K562 (cell line): Measurements from ENCODE around the gene DBT. TPM values are rescaled to one million over a fixed set of nuclear protein-coding genes. Genes with fewer than 3 reads are reported as not detected.
"Not testable (repeated sequence)": the region's sequence is repeated elsewhere in the genome, so short reads cannot be mapped to it uniquely, and the experiment has no call there.

Source experiments
- ATAC-seq: fragments of 200-7000 bp; cut with Tn5 transposase; 3 replicates; pipeline ENCODE4 v1.9.1; 2020; ENCODE audit warnings: moderate library complexity
- BruUV-seq: library from RNA; stranded (reverse); fragments of 400-500 nt; replicated peaks from 2 replicates; lab custom pipeline; 2021; lab: Mats Ljungman, UMichigan
- CTCF ChIA-PET: fragments of 300-600 bp; formaldehyde crosslinking; extraction: SDS; loops from one replicate; lab custom pipeline; 2021; ENCODE audit warnings: low intra/inter-chr PET ratio; lab: Yijun Ruan, JAX
- POLR2A ChIA-PET: fragments of 300-600, 350-650 bp; sonication (Branson Sonifier 250); formaldehyde crosslinking; extraction: SDS; loops from one replicate; lab custom pipeline; 2021; ENCODE audit warnings: antibody characterized with exemption, inconsistent platforms; lab: Yijun Ruan, JAX
- DNase-seq, 4 experiments: peaks; one replicate each; pipeline versions ENCODE4 v3.0.0 to v3.0.0-alpha.2; 2011 to 2018; ENCODE audit warnings: low spot score in 3 of 4, mixed read lengths in 3 of 4; ENCODE audit errors: extremely low read depth in 1 of 4
- FAIRE-seq: peaks from 2 replicates; lab custom pipeline; 2011; peaks lifted over from hg19 to GRCh38; lab: Jason Lieb, UNC
- H2AFZ ChIP-seq: 2 replicates; pipeline ENCODE4 v1.6.0; 2011; ENCODE audit warnings: low read depth, low read length, control low read depth, inconsistent platforms
- H3K27ac ChIP-seq: fragments of 200-600 bp; 3 replicates; pipeline ENCODE4 v1.8.0; 2011; ENCODE audit warnings: low read depth, mild to moderate bottlenecking, control low read depth, inconsistent platforms, low read length, moderate library complexity, mixed read lengths; ENCODE audit errors: extremely low read depth
- H3K27me3 ChIP-seq, 2 experiments: fragments of 300-600 bp in 1 of 2; 2 replicates in 1 of 2; 3 replicates in 1 of 2; pipeline versions ENCODE4 v1.6.0 to v1.8.0; 2011; ENCODE audit warnings: inconsistent platforms in 2 of 2, low read length in 2 of 2, mild to moderate bottlenecking in 1 of 2, mixed read lengths in 1 of 2, moderate library complexity in 1 of 2; ENCODE audit not compliant: control insufficient read depth in 2 of 2, insufficient read depth in 2 of 2
- H3K36me3 ChIP-seq: fragments of 300-600 bp; 3 replicates; pipeline ENCODE4 v1.8.0; 2011; ENCODE audit warnings: mild to moderate bottlenecking, low read length, inconsistent platforms; ENCODE audit not compliant: control insufficient read depth, insufficient read depth
- H3K4me1 ChIP-seq, 2 experiments: fragments of 200-600 bp in 1 of 2; replicated peaks in 1 of 2; 2 replicates in 1 of 2; 3 replicates in 1 of 2; pipeline versions ENCODE4 v1.5.1 to v1.8.0; 2011; ENCODE audit warnings: inconsistent platforms in 2 of 2, low read length in 2 of 2, mild to moderate bottlenecking in 1 of 2, mixed read lengths in 1 of 2, moderate library complexity in 1 of 2; ENCODE audit not compliant: control insufficient read depth in 2 of 2, insufficient read depth in 2 of 2
- H3K4me2 ChIP-seq: 2 replicates; pipeline ENCODE4 v1.6.1; 2011; ENCODE audit warnings: low read length, control low read depth, inconsistent platforms, mixed read lengths; ENCODE audit not compliant: insufficient read depth
- H3K4me3 ChIP-seq: fragments of 200-600 bp; sonication (generic), shearing (Covaris generic); 2 replicates; pipeline ENCODE4 v1.5.1; 2016; ENCODE audit warnings: control low read depth, inconsistent platforms
- H3K79me2 ChIP-seq: fragments of 200-600 bp; 3 replicates; pipeline ENCODE4 v1.8.0; 2011; ENCODE audit warnings: low read length, inconsistent platforms; ENCODE audit not compliant: control insufficient read depth, insufficient read depth
- H3K9ac ChIP-seq, 2 experiments: 2 replicates each; pipeline versions ENCODE4 v1.6.0 to v1.6.1; 2011; ENCODE audit warnings: low read depth in 2 of 2, low read length in 2 of 2, control low read depth in 1 of 2, inconsistent platforms in 1 of 2, mild to moderate bottlenecking in 1 of 2, mixed read lengths in 1 of 2; ENCODE audit not compliant: insufficient read depth in 1 of 2
- H3K9me1 ChIP-seq: one replicate; pipeline ENCODE4 v1.6.0; 2011; ENCODE audit warnings: inconsistent platforms, mild to moderate bottlenecking, low read length, moderate library complexity; ENCODE audit not compliant: control insufficient read depth, insufficient read depth
- H3K9me3 ChIP-seq: replicated peaks from 2 replicates; pipeline ENCODE4 v1.5.1; 2011; ENCODE audit warnings: low read depth, low read length, inconsistent platforms; ENCODE audit not compliant: control insufficient read depth, insufficient read depth
- H4K20me1 ChIP-seq: replicated peaks from 2 replicates; pipeline ENCODE4 v1.6.1; 2011; ENCODE audit warnings: low read length, inconsistent platforms, mixed read lengths; ENCODE audit not compliant: control insufficient read depth, insufficient read depth
- NCOA2 ChIP-seq, 2 experiments: fragments of 450-650 bp; IDR thresholded peaks; 2 replicates each; pipeline ENCODE4 v1.6.1; 2018; ENCODE audit warnings: mild to moderate bottlenecking in 2 of 2, moderate library complexity in 1 of 2; ENCODE audit not compliant: partially characterized antibody in 2 of 2
- ZNF143 ChIP-seq: sonication (generic); formaldehyde crosslinking; IDR thresholded peaks from 2 replicates; pipeline ENCODE4 v1.9.0; 2022; ENCODE audit warnings: mild to moderate bottlenecking, missing genetic modification reagents
- WGBS: fragments of 100-300 bp; shearing (Covaris generic); methylation state at CpG from one replicate; pipeline ENCODE4 v1.1.6; 2016; ENCODE audit warnings: low coverage, mixed read lengths; ENCODE audit not compliant: insufficient coverage; ENCODE audit errors: missing lambda C conversion rate; 5-methylcytosine and 5-hydroxymethylcytosine counted together
- in situ Hi-C: fragments of 300-500 bp; cut with MboI; formaldehyde crosslinking; loops from 4 replicates; pipeline ENCODE4 v1.15.0; 2018; ENCODE audit warnings: inconsistent platforms, mixed read lengths
- intact Hi-C: fragments of 100-400 bp; cut with micrococcal nuclease; formaldehyde crosslinking; loops from 2 replicates; pipeline ENCODE4 v1.14.2; 2022
- polyA plus RNA-seq, 8 experiments: library from polyadenylated mRNA; depleted of rRNA in 4 of 8; stranded (reverse) in 5 of 8; unstranded in 3 of 8; fragments of >200 nt; fragmentation: Nextera tagmentation in 2 of 8; fragmentation: Illumina TruSeq in 1 of 8; extraction: Ambion mirVana in 2 of 8; extraction: Trizol in 1 of 8; gene quantifications; 2 replicates each; pipeline versions ENCODE4 v1.2.1 to v1.2.3, GENCODE V29; 2011 to 2014; ENCODE audit warnings: inconsistent platforms in 1 of 8, missing spikeins in 1 of 8
- total RNA-seq, 7 experiments: library from RNA; depleted of rRNA in 6 of 7; stranded (reverse); fragments of >200 nt in 6 of 7; fragmentation: Illumina TruSeq in 2 of 7; extraction: Trizol in 2 of 7; gene quantifications; 2 replicates each; pipeline versions ENCODE4 v1.2.1 to v1.2.3, GENCODE V29; 2011 to 2021; ENCODE audit warnings: low replicate concordance in 1 of 7

Gene DBT
- total and polyA plus RNA-seq, 9 of the 15 experiments (the other 6 are each of a cell fraction or from before 2014, with no cell fraction given), result 2.7 to 13.5 (median 7.3) TPM

DNA sequence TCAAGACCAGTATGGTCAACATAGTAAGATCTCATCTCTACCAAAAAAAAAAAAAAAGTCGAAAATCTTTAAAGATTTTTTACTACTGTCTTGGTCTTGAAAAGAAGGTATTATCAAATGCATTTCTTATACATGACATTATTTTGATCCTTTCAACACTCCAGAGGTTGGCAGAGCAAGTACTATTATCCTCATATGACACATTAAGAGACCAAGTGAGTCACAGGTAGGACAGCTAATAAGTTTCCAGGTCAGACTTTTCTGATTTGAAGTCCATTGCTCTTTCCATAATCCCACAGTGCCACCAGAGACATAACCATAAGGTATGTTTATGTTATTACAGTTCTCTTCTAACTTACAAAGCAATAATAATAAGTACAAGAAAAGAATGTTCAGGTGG is 15.2 kb downstream of the DBT start:
- FAIRE-seq, result no peak
- intact Hi-C loops (no loop called here), in situ Hi-C loops (no loop called here)
- no peak for TF ChIP-seq NCOA2 (IDR thresholded peaks at IDR 0.05; ENCODE audit: partially characterized antibody in 2 of 2)
- TF ChIP-seq ZNF143 (CRISPR knock-in tag), result no peak
- DNase-seq, result no peak
- Histone ChIP-seq H3K9me3 (no peaks in the 10 kb centered on the region), H4K20me1 (no peaks in the 10 kb centered on the region), H3K36me3 (peaks cover 74% of the 10 kb centered on the region), H3K9ac (no peak overlapping the region), H3K4me2 (no peak overlapping the region), H3K4me3 (no peak overlapping the region), H2AFZ (no peak overlapping the region), H3K27ac (no peak overlapping the region), H3K27me3 (no peaks in the 10 kb centered on the region), H3K9me1 (no peaks in the 10 kb centered on the region), H3K4me1 (no peaks in the 10 kb centered on the region), H3K79me2 (no peaks in the 10 kb centered on the region)
- BruUV-seq, result no TSS peak
- no peak for ATAC-seq
- WGBS, result 50% methylated on average over 1 of the region's 1 CpG
- CTCF ChIA-PET, result no interaction called here
- POLR2A ChIA-PET, result interaction anchor here (0.6 to 1.3 kb wide), 2 partner anchors 12 to 16 kb away, joined by 3 read pairs; partner anchors contain the start of gene DBT

DNA sequence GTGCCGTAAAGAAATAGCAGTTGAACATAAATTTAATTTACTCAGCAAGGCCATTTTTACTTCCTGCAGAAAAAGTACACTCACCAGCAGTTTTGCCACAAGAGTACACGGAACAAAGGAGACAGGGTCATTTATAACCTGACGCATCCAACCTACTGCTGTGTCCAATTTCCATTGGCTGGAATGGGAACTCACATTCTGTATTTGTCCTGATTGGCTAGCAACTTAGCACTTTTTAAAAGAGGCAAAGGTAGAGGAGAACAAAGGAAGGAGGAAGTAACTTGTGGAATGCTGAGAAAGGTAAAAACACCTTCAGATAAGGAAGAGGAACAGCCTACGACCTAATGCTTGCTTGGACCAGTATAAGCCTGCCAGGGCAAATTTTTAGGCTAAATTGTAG is 16.1 kb downstream of the DBT start:
- intact Hi-C loops, H3K4me3 ChIP-seq, H3K79me2 ChIP-seq, BruUV-seq, DNase-seq, ATAC-seq, FAIRE-seq, H3K9me3 ChIP-seq, H3K4me2 ChIP-seq, H3K9ac ChIP-seq, H4K20me1 ChIP-seq, H3K4me1 ChIP-seq, POLR2A ChIA-PET, CTCF ChIA-PET, H3K9me1 ChIP-seq, in situ Hi-C loops, H3K27ac ChIP-seq, H3K27me3 ChIP-seq, H2AFZ ChIP-seq: not testable (repeated sequence)
- 92% methylated on average over 4 of the region's 4 CpGs for WGBS
- H3K36me3 ChIP-seq, result peaks cover 71% of the 10 kb centered on the region
